DMS153 treated with DMSO at 0.1 percent for 48 hours (cell line): Measurements from ENCODE around the gene NOS3.
"Not testable (repeated sequence)": the region's sequence is repeated elsewhere in the genome, so short reads cannot be mapped to it uniquely, and the experiment has no call there.

Experiments used
- DNase-seq: peaks from one replicate; lab custom pipeline; 2025; ENCODE audit not compliant: unreplicated experiment; lab: John Stamatoyannopoulos, UW

The NOS3 gene

GRCh38 chr7:150997817-150998216, 7.0 kb downstream of the NOS3 start:
- no peak for DNase-seq

DNA sequence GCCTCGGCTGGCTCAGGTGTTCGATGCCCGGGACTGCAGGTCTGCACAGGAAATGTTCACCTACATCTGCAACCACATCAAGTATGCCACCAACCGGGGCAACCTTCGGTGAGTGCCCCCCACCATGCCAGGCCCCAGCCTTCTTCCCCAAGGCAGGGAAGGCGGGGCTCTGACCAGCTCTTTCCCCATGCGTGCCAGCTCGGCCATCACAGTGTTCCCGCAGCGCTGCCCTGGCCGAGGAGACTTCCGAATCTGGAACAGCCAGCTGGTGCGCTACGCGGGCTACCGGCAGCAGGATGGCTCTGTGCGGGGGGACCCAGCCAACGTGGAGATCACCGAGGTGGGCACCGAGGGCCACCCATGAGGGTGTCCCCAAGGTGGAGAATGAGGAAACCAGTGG, 7.5 kb downstream of the NOS3 start:
- no peak for DNase-seq

DNA sequence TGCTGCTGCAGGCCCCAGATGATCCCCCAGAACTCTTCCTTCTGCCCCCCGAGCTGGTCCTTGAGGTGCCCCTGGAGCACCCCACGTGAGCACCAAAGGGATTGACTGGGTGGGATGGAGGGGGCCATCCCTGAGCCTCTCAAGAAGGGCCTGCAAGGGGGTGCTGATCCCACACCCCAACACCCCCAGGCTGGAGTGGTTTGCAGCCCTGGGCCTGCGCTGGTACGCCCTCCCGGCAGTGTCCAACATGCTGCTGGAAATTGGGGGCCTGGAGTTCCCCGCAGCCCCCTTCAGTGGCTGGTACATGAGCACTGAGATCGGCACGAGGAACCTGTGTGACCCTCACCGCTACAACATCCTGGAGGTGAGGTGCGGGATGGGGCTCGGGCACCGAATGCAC, 8.2 kb downstream of the NOS3 start:
- no peak for DNase-seq

- no peak for DNase-seq
These were observed 8.8 kb downstream of the NOS3 start for GRCh38 chr7:150999497-151000230.

GRCh38 chr7:151000897-151001495, 10.2 kb downstream of the NOS3 start:
- DNase-seq: no peak

DNA sequence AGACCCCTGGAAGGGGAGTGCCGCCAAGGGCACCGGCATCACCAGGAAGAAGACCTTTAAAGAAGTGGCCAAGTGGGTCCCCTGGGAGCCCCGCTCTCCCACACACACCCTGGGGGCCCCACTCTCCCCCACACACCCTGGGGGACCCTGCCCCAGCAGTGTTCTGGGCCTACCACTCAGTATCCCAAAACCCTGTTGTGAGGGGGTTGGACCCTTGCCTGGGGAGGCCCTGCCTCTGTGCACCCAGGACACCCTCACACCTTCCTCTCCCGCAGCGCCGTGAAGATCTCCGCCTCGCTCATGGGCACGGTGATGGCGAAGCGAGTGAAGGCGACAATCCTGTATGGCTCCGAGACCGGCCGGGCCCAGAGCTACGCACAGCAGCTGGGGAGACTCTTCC, 10.7 kb downstream of the NOS3 start:
- DNase-seq: no peak

- peak; percentile 48 for DNase-seq
These were observed 12.8 kb downstream of the NOS3 start for GRCh38 chr7:151003572-151003971.

DNA sequence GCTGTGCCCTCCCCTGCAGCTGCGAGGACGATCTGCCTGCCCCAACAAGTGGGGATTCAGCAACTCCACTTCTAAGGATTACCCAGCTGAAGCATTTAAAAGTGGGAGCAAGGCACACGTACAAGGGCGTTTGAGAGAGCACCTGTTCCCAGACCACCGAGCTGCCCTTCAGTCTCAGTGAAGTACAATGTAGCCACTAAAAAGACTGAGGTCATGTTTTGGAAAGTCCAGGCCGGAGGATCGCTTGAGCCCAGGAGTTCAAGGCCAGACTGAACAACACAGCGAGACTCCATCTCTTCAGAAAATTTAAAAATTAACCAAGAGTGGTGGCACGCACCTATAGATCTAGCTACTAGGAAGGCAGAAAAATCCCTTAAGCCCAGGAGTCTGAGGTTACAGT, 14.7 kb downstream of the NOS3 start:
- DNase-seq: no peak

GRCh38 chr7:151006590-151007300, 15.9 kb downstream of the NOS3 start:
- DNase-seq: no peak

- no peak for DNase-seq
These were observed 16.7 kb downstream of the NOS3 start for GRCh38 chr7:151007469-151007898.

DNA sequence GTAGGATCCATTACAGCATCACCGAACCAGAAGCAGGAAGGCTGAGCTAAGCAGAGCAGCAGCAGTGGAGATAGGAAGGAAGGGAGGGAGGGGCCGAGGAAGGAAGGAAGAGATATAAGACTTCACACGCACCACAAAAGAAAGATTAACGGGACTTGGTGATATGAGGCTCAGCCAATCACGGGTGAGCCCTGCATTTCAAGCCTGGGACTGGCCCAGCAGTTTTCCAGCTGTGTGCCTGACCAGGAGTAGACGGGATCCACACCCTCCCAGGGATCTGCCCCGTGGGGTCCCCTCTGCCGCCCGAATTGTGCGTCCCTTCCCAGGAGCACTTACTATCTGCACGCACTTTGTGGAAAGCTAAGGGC, 17.3 kb downstream of the NOS3 start:
- no peak for DNase-seq

GRCh38 chr7:151008511-151009323, 17.9 kb downstream of the NOS3 start:
- no peak for DNase-seq

DNA sequence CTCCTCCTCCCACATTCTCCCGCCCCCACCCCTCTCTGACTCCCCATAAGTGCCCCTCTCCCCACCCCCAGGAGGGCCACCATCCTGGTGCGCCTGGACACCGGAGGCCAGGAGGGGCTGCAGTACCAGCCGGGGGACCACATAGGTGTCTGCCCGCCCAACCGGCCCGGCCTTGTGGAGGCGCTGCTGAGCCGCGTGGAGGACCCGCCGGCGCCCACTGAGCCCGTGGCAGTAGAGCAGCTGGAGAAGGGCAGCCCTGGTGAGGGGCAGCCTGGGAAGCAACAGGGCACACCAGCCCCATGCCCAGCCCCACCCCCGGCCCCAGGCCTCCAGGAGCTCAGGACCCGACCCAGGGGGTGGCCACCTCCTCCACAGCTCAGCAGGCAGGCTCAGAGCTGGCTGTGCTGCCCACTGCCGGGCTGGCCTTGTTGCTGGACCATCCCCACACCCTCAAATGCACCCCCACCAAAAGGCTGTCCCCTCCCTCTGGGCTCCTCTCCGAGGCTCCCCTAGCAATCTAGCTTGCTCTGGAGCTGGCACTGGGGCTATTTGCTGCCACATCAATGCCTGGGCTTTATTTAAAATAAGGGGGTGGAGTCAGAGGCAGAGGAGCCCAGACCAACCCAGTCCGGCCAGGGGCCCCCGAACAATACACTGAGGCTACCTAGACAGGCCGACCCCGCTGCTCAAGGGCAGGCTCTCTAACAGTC, 18.7 kb downstream of the NOS3 start:
- DNase-seq: no peak

DNA sequence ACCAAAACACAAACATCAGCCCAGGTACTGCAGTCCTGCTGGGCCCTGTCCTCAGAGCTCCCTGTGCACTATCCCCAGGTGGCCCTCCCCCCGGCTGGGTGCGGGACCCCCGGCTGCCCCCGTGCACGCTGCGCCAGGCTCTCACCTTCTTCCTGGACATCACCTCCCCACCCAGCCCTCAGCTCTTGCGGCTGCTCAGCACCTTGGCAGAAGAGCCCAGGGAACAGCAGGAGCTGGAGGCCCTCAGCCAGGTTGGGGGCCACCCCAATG, 19.2 kb downstream of the NOS3 start:
- DNase-seq: no peak

GRCh38 chr7:151010307-151011096, 19.7 kb downstream of the NOS3 start:
- DNase-seq: no peak

DNA sequence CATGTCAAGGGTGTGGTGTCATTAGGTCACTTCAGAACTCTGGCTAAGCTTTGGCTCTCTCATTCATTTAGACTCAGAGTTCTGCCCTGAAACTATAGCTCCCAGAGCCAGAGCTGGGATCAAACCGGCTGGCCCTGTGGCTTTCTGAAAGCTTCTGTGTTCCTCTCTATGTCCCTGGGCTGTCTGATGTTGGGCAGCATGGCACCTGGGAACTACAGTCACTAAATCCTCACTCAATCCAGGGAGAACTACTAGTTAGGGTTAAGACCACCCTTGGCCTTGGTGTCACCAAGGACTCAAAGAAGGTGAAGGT, 20.2 kb downstream of the NOS3 start:
- no peak for DNase-seq

- not testable (repeated sequence) for DNase-seq
These were observed 20.8 kb downstream of the NOS3 start for GRCh38 chr7:151011616-151012015.

DNA sequence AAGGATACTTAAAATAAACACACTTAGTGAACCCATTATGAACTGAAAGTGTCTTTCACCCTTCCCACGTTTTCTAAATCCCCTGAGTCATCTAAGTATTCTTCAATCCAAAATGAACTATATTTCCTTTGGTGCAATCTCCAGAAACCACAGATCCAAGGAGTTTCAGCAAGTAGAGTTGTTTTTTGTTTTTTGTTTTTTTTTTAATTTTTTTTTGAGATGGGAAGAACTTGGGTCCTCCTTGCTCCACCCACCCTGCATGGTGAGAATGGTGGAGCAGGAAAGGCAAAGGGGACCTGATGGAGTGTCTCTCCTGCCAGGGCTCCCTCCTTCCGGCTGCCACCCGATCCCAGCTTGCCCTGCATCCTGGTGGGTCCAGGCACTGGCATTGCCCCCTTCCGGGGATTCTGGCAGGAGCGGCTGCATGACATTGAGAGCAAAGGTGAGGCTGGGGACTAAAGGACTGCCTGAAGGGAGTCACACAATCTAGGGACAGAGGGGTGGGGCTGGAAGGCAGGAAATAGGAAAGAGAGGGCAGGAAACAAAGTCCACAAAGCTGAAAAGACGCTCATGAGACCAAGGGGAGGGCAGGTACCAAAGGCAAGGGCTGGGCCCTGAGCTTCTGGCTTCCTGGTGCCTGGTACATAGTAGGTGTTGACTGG, 21.3 kb downstream of the NOS3 start:
- peak; percentile 18 for DNase-seq

- DNase-seq: peak; percentile 23
These were observed 22.1 kb downstream of the NOS3 start for GRCh38 chr7:151012911-151013347.

DNA sequence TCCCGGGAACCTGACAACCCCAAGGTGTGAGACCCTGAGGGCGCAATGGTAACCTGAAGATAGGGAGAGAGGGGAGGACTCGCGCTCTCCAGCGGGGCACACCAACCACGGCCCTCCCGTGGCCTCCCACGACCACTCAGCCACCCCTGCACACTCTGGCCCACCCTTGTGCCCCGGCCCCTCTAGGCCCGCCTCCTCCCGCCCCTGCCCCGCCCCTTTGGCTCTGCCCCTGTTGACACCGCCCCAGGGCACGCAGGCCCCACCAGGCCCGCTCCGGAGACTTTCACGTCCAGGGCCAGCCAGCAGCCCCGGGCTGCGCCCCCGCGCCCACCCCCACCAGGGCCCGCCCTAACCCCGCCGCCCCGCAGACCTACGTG, 22.5 kb downstream of the NOS3 start:
- no peak for DNase-seq
